T-helper 9 cell (primary cell): ENCODE results near the gene GRIP2.

Experiments
- DNase-seq: peaks from one replicate; pipeline ENCODE4 v3.0.0-alpha.2; 2020

Gene GRIP2

DNA sequence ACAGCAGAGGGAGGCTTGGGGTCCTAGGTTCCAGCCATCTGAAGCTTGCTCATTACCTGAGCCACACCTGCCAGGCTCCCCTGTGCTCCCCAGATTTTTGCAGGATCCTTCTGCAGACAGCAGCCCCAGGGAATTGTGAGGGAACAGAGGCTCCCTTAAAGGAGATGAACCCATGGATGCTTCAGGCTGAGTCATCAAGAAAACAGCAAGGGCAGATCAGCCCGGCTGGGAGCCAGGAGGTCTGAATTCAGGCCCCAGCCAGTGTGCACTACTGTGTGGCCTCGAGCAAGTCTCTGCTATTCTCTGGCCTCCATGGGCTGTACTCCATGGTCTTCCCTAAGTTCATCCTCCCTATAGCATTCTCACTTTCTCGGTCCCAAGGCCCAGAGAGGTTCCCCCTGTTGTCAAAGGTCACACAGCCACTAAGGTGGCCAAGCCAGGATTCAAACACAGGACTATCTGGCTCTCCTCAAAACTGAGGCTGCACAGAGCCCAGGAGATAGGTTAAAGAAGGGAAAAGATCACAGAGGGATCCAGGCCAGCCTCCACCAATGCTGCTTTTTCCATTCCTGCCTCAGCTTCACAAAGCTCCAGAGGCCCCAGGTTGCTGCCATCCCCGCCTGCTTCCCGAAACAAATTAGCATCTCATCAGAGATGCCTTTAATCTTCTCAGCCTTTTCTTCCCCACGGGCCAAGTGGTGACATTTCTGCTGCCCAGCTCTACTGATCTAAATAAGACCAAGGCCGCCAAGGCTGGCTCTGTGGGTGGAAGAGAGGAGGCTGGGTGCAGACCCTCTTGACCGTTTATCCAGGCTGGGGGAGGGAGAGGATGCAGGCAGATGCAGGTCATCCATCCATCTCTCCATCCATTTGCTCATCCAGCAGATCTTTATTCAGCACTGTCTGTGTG lies 21.2 kb upstream of the GRIP2 start:
- DNase-seq, result no peak

GRCh38 chr3:14560110-14560509 lies 20.0 kb upstream of the GRIP2 start:
- no peak for DNase-seq

- no peak for DNase-seq
These were observed 17.9 kb upstream of the GRIP2 start for GRCh38 chr3:14558029-14558428.

DNA sequence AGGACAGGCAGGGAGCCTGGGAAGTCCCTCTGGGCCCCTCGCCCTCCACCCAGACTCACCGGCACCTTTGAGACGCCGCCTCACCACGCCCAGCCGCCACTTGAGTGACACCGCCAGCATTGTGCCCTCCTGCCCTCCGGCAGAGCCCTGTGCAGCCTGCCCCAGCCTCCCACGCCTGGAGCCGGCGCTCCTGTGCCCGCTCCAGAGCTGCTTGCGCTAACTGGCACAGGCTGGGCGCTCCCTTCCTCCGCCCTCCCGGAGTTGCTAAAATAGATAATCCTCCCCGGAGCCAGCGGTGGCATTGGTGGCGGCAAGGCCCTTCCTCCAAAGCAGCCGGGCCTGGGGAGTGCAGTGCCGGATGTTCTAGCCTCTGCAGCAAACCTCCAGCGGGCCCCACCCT lies 15.7 kb upstream of the GRIP2 start:
- no peak for DNase-seq

DNA sequence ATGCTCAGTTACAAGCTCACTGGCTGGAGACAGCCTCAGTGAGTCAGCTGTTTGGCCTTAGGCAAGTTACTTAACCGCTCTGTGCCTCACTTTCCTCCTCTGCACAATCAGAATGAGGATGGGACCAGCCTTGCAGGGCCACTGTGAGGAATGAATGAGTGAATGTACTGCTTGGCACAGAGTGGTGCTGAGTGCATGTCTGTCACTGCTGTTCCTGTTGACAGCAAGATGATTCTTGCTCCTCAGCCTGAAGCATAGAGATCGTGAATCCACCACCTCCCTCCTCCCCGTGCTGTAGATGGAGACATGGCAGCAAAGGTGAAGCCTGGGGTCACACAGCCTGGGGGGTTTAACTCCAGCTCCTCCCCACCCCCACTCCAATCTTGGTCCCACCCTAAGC lies 14.6 kb upstream of the GRIP2 start:
- no peak for DNase-seq

DNA sequence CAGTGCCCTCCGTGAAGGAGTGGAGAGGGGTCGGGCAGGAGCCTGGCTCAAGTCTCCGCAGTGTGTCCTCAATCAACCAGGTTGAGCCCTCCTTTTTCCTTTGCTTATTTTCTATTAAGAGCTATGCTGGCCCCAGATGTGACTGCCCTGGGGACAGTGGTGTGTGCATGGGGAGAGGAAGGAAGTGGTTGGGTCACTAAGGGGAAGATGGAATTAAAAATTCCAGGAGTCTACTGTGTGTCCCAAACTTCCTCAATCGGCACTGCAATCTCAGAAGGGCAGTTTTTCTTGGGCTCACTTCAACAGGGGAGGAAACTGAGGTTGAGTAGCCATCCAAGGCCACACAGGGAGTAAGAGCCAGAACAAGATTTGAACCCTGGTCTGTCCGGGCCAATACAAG lies 13.7 kb upstream of the GRIP2 start:
- DNase-seq, result no peak

- DNase-seq, result no peak
These were observed 12.6 kb upstream of the GRIP2 start for GRCh38 chr3:14552717-14553116.

DNA sequence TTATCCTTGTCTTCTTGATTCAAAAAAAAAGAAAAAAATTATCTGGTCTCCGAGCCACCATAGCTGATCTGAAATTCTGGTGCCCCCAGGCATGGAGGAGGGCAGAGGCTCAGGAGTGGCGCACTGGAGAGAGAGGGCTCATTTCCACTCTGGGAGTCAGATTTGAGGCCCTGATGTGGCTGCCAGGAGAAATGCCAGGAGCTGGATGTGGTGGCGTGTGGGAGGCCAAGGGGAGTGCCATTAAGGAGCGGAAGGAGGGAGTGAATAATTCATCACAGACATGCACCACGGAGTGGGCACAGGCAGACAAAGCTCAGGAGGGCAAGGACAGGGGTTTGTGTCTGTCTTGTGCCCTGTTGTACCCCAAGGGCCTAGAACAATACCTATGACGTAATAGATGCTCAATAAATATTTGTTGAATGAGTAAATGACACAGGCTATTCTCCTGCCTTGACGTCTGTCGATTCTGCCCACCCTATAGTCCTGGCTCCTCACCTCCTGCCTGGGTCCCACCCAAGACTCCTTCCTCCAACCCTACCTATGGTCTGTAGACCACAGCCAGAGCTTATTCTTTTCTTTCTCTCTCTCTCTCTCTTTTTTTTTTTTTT lies 12.0 kb upstream of the GRIP2 start:
- DNase-seq, result no peak

GRCh38 chr3:14550651-14551611 lies 10.8 kb upstream of the GRIP2 start:
- no peak for DNase-seq

GRCh38 chr3:14550181-14550580 lies 10.0 kb upstream of the GRIP2 start:
- no peak for DNase-seq

DNA sequence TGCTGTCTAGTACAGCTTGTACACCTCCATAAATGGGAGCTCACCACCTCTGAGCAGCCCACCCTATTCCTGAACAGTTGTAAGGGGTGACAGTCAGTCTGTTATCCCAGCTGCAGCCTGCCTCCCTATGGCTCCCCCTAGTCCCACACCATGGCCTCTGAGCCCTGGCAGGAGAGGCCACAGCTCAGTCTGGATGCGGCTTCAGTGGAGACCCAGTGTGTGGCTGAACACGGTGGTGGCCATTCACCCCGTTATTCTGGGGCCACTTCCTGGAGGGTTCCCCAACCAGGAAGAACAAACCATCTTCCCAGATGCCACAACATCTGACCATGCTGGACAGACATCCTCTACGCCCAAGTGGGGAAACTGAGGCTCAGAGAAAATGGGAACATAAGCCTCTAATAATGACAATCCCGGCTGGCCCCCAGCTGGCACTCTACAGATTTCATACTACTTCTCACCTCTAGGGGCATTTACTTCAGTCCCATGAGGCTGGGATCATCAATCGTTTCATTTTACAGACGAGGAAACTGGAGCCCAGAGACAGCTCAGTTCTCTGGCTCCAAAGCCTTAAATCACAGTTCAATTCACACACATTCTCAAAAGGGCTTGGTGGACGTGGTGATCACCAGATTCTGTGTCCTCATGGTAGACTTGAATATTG lies 9.2 kb upstream of the GRIP2 start:
- DNase-seq, result no peak

DNA sequence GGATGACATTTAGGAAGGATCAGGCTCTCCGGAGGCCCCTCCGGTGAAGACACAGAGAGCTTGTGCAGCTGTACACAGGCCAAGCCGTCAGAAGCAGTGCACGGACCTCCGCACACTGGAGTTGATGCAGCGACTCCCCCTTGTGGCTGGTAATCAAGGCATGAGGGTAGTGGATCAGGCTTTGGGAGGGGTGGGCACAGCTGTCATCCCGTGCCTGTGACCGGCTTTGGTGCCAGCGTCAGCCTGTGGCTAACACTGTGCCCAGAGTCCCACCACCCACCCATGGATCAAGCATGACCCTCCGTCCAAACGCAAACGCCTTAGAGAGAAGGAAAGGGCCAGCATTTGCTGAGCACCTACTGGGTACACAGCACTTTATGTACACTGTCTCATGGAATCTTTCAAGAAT lies 8.2 kb upstream of the GRIP2 start:
- peak; percentile 7 for DNase-seq

GRCh38 chr3:14547693-14548092 lies 7.6 kb upstream of the GRIP2 start:
- no peak for DNase-seq

DNA sequence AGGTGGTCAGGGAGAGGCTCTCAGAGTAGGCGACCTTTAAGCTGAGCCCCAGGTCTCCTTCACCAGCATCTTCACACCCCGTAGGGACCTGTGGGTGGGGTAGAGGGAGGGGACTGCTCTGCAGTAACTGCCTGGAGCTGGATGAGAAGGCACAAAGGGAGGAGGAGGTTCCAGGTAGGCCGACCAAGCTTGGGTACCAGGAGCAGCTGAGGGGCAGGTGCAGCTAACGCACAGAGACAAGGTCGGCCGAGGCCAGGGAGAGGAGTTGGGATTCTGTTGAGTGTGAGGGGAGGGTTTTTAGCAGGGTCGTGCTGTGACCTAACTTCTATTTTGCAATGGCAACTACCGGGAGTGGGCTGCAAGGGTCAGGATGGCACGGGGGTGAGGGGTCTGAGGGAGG lies 5.9 kb upstream of the GRIP2 start:
- no peak for DNase-seq

- no peak for DNase-seq
These were observed 5.1 kb upstream of the GRIP2 start for GRCh38 chr3:14545251-14545635.

GRCh38 chr3:14544282-14545250 lies 4.4 kb upstream of the GRIP2 start:
- DNase-seq, result no peak

GRCh38 chr3:14543446-14543845 lies 3.3 kb upstream of the GRIP2 start:
- no peak for DNase-seq

- DNase-seq, result no peak
These were observed 2.5 kb upstream of the GRIP2 start for GRCh38 chr3:14542656-14543055.

GRCh38 chr3:14541646-14542045 lies 1.5 kb upstream of the GRIP2 start:
- DNase-seq, result no peak

DNA sequence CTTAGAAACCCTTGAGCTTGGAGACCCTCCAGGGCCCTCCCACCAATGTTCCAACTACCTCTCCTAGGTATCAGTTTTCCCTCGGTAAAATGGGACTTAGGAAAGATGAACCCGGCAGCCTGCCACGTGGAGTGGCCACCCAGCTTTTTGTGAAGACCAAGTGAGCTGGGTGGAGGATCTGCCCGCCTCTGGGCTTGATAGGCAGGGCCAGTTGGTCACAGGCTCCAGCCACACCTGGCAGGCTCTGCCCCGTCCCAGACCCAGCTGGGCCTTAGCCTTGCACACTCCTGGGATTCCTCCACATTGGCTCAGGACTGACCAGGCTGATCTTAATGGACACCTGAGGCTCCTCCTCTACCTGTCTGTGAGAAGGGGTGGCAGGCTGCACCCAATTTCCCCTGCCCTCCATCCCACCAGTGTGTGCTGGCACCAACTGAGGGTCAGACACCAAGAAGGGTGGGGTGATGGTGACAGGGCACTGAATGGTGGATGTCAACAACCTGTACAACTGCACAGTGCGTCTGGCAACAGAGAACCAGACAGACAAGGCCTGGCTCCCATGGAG lies 761 bp upstream of the GRIP2 start:
- no peak for DNase-seq

GRCh38 chr3:14539384-14539741 lies 779 bp downstream of the GRIP2 start:
- DNase-seq, result no peak
